Suppressor macrophage treated with lipopolysaccharide for 4 hours (primary cell): Measurements from ENCODE around the gene DPY30.

Experiments
- DNase-seq: peaks from one replicate; pipeline ENCODE4 v3.0.0-alpha.2; 2020

DPY30 gene

DNA sequence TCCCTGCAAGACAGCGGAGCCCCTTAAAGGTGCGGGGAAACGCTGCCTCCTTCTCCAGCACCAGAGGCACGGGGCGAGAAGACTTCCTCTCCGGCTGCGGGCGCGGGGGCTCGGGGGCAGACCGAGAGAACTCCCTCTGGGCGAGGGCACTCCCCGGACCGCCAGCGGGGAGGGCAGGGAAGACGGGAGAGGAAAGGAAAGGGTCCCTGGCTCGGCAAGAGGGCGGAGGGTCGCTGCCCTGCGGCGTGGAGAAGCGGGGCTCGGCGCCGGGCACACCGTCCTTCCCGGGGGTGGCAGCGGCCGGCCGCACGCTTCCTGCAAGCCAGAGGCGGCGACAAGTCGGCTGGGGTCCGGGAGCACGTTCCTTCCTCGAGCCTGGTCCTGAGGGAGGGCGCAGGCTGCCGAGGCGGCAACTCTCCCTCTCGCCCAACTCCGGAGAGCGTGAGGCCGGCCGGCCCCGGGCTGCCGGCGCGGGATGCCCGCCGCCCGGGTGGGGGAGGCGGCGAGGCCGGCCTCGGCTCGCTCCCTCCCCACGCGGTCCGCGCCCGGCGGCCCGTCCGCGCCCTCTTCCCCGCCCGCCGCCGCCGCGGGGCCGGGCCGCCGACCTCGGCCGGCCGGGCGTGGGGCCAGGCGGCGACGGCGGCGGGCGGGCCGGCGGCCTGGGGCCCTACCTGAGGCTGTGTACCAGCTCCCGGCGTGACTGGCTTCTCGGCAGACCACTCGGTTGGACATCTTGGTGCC, 29.9 kb downstream of the DPY30 start:
- DNase-seq, result peak; percentile 49

DNA sequence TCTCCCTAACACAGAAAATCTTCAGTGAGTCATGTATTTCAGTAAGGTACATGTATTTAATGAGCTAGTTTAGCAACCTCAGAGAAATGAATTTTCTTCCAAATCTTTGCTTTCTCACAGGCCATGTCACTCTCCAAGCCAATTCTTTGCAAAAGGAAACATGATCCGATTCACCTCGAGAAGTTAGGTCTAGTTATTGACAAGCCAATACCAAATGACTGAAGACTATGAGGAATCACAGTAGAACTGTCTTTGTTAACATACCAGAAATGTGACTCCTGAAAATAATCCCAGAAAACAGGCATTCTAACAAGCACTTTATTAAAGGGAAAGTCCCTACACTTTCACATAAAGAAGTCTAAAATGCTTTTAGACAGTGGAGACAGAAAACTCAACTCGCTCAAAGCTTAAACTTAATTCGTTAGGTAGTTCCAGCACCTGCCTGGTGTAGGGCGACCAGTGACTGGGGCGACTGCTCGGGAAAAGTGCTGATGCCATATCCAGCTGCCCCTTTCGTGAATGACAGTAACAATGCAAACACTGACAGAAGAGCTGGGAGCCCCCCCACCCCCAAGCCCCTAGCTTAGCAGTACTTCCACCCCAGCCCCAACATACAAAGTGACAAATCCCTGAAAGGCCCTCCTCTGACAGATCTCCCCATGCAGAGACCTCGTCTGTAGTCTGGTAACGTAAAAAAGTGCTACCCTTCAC, 30.6 kb downstream of the DPY30 start:
- no peak for DNase-seq

DNA sequence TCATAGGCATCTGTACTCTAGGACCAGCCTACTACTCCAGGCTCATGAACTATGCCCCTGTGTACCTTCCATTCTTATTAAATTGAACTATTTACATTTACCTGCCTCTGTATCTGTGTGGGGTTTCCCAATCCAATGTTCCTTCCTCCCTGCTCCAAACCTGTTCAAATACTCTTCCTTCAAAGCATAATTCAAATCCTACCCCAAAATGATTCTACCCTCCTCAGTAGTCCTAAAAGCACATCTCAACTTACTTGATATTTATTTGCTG, 32.5 kb downstream of the DPY30 start:
- DNase-seq, result no peak

DNA sequence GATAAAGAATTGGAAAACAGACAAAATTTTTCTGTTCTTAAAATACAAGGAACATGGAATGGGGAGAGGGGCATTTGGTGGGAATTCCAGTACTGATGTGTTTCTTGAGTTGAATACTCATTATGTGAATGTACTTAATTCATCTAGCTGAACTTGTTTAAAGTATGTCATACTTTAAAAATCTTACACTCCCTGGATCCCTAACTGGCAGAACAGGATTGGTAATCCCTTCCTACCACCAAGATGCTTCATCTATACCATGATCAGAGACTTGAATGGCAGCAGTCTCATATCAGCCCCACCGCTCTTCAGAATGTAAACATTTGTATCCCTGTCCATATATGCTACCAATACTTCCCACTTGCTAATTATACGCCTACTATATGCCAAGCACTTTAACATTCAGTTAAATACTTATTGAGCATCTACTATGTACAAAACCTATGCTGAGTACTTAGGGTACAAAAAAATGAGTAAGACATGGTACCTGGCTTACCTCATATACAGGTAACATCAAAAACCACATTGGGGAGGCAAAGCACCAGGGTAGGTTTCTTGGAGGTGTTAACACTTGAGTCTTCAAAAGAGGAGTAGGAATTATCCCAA, 34.1 kb downstream of the DPY30 start:
- DNase-seq, result no peak

DNA sequence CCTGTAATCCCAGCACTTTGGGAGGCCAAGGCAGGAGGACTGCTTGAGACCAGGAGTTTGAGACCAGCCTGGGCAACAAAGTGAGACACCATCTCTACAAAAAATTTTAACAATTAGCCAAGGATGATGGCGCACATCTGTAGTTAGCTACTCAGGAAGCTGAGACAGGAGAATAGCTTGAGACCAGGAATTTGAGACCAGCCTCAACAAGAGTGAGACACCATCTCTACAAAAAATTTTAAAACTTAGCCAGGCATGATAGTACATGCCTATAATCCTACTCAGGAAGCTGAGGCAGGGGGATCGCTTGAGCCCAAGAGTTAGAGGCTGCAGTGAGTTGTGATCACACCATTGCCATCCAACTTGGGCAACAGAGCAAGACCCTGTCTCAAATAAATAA, 35.8 kb downstream of the DPY30 start:
- no peak for DNase-seq

DNA sequence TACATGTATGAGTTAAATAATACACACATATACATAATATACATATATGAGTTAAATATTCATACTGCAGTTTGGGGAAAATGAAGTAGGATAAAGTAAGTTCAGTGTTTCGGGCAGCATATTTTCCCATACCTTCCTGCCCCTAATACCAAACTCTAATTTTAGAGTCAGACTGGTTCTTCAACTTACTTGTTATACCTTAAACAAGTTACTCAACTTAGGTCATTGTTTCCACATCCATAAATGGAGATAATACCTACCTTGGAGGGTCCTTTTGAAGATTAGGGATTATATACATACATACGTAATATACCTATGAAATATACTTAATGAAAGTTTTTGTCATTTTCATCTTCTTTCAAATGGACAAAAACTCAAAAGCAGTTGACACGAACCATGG, 37.2 kb downstream of the DPY30 start:
- DNase-seq, result no peak

DNA sequence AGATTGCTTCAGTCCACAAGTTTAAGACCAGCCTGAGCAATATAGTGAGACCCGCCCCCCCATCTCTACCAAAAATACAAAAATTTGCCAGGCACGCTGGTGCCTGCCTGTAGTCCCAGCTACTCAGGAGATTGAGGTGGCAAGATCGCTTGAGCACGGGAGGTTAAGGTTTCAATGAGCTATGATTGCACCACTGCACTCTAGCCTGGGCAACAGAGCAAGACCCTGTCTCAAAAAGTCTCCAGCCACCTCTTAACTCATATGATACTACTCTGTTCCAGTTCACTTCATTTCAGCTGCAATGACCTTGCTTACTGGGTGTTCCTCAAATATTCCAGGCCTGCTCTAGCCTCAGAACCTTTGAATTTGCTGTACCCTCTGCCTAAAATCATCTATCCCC, 40.2 kb downstream of the DPY30 start:
- no peak for DNase-seq

DNA sequence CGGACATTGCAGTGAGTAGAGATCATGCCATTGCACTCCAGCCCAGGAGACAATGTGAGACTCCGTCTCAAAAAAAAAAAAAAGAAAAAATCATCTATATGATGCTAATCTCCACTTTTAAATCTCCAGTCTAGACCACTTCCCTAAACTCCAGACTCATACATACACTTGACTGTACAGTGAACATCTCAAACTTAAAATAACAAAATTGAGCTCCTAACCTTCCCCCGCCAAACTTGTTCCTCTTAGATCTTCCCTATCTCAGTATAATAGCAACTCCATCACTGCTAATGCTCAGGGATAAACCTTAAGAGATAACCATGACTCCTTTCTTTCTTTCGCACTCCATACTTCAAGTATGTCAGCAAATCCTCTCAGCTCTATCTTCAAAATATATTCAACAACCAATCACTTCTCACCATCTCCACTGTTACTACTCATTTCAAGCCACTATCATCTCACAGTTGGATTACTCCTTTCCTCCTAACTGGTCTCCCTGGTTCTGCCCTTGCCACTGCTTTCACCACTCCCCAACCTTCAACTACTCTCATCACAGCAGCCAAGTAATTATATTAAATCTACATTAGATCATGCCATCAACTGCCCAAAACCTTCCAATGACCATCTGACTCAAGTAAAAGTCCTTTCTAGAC, 40.7 kb downstream of the DPY30 start:
- DNase-seq, result no peak

DNA sequence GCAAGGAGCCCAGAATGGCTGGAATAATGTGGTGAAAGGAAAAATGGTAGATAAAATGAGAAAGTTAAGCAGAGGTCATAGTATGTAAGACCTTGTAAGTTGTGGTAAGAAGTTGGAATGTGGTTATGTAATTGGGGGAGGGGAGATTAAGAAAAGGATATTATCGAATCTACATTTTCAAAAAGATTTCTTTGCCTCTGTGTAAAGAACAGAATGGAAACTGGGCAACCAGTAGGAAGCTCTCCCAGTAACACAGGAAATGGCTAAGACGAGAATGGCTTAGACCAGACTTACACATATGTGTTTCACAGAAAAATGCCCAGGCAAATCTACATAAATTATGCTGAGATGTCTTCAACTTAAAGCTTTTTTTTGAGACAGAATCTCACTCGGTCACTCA, 42.0 kb downstream of the DPY30 start:
- DNase-seq, result no peak

DNA sequence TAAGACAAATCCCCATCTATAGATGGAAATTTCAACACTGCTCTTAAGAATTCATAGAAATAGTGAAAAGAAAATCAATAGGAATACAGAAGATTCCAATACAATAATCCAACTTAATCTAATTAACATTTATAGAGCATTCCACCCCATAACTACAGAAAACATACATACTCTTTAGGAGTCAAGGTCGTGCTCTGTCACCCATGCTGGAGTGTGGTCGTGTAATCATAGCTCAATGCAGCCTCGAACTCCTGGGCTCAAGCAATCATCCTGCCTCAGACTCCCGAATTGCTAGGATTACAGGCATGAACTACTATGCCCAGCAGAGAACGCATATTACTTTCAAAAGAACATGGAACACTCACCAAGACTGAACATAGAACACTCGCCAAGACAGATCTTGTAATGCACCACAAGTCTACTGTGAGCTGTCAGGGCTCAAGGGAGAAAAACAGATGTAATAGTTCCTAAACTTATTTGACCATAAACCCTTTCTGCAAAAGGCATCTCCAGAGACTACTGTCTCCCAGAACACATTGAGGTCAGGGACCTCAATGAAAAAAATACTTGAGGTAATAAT, 42.9 kb downstream of the DPY30 start:
- DNase-seq, result no peak

DNA sequence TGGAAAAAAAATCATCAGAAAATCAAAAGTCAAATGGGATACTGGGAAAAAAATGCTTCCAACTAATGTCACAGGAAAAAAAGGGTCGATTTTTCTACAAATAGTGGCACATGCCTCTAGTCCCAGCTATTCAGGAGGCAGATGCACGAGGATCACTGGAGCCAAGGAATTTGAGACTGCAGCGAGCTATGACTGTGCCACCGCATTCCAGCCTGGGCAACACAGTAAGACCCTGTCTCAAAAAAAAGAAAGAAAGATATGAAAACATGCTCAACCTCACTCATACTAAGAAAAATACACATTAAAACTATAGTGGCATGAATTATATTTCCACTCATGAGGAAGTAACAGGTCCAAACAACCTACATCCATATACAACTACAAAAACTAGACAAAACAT, 46.7 kb downstream of the DPY30 start:
- DNase-seq, result no peak

DNA sequence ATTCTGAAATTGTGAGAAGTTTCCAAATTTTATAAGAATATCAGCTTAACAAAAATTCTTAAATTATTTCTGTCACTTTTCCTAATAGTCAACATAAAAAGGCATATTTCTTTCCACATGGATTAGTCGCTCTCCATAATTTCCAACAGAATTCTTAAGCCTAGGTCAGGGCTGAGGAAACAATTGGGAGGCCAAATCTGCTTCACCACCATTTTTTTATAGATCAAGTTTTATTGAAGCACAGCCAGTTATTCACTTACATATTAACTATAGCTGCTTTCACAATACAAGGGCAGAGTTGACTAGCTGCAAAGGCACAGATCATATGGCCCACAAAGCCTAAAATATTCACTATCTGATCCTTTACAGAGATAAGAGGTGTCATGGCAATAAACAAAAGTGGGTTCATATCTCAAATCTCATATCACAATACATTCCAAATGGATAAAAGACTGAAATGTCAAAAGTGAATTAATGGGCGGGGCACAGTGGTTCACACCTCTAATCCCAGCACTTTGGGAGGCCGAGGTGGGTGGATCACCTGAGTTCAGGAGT, 47.5 kb downstream of the DPY30 start:
- no peak for DNase-seq

DNA sequence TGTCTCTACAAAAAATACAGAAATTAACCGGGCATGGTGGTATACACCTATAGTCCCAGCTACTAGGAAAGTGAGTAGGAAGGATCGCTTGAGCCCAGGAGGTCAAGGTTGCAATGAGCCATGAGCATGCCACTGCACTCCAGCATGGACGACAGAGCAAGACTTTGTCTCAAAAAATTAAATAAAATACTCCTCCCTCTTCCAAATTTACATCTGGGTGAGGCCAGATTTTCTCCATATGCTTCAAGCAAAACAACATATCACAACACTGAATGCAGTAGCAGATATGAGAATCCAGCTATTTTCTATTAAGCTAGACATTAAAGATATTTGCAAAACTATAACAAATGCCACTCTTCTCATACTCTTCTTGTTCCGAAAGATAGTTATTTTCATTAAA, 49.7 kb downstream of the DPY30 start:
- DNase-seq, result no peak

DNA sequence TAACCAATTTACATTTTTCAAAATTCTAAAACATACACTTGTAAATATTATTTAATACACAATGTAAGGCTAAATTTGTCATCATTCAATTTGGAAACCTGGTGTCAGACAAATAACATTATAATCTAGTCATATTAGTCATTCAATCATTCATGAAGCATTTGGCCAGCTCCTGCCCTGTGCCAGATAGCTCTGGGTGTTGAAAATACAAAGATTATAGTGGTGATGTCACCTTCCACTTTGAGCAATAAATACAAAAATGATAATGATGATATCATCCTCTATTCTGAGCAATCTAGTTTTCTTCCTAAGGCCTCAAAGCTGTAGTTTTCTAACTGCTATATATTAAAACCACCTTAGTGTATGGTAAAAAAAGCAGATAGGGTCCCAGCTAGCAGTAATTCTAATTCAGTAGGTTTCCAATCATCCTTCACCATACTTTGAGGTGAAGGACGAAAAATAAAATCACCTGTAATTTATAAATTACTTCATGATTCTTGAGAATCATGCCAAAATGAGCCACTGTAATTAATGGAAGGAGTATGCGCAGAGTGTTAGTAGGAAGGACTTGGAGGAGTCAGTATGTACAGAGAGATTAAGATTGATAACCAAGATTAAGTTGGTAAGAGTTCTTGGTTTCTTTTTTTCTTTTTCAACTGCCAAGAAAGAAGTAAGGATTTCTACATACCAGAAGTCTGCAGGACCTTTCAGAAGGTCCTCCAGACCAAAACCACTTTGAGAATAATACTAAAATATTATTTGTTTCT, 52.0 kb downstream of the DPY30 start:
- DNase-seq, result peak; percentile 70

DNA sequence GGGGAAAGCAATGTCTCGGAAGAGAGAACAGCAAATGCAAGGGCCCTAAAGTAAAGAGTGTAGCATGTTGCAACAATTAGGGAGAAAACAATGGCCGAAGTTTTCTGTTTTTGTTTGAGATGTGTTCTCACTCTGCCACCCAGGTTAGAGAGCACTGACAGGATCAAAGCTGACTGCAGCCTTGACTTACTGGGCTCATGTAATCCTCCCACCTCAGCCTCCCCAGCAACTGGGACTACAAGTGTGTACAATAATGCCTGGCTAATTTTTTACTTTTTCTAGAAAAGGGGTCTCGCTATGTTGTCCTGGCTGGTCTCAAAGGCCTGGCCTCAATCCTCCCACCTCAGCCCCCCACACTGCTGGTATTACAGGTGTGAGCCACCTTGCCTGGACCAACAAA, 52.7 kb downstream of the DPY30 start:
- DNase-seq, result no peak

DNA sequence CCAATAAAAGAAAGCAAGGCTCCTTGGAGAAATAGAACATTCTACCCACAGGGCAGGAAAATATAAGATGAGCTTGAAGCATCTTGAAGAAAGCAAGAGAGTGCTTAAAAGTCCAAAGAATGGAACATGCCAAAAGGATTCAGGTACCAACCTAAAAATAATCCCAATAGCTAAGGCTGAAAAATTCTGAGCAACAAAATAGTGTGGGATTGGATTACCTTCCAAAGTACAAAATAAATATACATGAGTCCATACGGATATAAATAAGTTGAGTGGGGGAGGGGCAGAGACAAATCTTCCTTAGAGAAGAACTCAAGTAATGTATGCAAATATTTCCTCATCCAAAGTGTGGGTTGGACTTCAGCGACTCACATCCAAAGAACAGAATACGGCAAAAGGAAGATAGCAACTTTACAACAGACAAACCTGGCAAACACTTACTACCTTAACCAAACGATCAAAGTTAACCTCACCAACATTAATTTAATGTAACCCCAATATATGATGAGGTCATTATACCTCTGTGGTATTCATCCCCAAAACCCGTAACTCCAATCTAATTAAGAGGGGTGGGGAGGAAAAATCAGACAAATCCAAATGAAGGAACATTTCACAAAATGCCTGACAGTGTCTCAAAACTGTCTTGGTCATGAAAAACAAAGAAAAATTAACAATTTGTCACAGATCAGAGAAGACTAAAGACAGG, 55.7 kb downstream of the DPY30 start:
- peak; percentile 18 for DNase-seq

DNA sequence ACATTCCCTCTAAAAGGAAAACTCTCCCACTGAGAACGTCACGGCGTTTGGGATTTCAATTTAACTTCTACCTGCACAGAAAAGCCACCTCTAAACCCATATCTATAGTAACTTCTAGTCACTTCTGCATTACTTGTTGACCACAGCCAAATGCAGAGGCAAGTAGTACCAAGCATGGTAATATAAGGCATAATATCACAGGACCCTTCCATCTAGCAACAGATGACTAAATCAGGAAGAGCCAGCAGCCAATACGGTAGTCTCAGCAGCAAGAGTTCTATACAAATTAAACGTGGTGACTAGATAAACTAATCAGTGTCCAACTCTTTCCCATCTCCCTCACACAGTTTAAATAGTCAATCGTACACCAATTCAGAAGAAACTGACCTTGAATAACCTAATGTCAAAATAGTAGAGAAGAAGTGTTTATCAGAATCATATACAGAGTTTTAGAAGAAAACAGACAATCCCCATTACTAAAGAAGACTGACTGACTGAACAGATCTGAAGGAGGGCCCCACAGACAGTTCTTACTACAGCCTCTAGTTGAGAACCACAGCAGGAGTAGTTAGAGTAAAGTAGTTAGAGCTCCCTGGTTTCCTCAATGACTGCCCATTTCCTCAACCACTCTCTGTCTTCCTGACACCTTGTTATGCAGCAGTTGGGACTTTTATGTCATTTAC, 58.8 kb downstream of the DPY30 start:
- peak; percentile 47 for DNase-seq

DNA sequence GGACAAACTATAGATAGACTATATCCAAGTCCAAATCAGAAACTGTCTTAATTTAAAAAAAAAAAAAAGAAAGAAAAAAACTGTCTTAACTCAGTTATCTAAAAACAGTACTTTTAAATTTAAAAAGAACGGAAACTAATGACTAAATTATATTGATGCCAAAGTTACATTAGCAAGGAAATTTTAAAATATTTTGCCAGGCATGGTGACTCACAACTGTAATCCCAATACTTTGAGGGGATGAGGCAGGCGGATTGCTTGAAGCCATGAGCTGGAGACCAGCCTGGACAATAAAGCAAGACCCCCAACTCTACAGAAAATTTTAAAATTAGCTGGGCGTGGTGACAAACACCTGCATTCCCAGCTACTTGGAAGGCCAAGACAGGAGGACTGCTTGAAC, 59.6 kb downstream of the DPY30 start:
- DNase-seq, result peak; percentile 31

DNA sequence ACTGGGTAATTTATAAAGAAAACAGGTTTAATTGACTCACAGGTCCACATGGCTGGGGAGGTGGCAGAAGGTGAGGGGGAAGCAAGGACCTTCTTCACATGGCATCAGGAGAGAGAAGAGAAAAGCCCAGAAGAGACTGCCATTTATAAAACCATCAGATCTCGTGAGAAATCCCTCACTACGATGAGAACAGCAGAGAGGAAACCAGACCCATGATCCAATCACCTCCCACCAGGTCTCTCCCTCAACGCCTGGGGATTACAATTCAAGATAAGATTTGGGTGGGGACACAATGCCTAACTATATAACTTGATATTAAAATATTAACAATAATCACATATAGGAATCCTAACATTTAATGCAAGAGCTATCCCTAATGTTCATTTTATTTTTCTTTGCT, 60.6 kb downstream of the DPY30 start:
- DNase-seq, result no peak

DNA sequence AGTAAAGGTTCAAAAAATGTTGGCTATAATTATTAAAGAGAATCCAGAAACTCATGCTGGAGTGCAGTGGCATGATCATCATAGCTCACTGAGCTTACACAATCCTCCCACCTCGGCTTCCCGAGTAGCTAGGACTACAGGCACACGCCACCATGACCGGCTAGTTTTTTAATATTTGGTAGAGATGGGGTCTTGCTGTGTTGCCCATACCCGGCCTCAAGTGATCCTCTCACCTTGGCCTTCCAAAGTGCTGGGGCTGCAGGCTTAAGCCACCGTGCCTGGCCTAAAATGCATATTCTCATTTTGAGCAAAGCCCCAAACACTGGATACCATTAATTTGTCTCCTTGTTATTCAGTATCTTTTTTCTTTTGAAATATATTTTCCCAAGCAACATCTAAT, 61.2 kb downstream of the DPY30 start:
- no peak for DNase-seq
